ENCODE data around the gene CASTOR1.

DNA sequence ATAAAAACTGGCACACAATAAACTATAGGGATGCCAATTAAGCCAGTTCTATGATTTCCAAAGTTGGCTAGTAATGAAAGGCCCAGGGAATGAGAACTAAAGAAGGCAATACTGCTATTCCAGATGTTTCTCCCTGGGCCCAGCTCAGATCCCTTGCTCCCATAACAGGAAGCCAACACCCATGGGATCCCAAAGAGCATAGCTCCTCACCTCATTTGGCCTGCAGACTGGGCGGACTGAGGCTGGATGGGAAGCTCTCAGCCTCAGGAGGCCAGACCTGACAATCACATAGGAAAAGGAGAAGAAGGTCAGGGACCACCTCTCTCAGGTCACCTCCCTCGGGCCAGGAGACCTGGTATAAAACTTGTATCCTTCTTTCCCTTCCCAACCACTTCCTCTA, 32.2 kb upstream of the CASTOR1 start:
- TF ChIP-seq, protein P1, sequence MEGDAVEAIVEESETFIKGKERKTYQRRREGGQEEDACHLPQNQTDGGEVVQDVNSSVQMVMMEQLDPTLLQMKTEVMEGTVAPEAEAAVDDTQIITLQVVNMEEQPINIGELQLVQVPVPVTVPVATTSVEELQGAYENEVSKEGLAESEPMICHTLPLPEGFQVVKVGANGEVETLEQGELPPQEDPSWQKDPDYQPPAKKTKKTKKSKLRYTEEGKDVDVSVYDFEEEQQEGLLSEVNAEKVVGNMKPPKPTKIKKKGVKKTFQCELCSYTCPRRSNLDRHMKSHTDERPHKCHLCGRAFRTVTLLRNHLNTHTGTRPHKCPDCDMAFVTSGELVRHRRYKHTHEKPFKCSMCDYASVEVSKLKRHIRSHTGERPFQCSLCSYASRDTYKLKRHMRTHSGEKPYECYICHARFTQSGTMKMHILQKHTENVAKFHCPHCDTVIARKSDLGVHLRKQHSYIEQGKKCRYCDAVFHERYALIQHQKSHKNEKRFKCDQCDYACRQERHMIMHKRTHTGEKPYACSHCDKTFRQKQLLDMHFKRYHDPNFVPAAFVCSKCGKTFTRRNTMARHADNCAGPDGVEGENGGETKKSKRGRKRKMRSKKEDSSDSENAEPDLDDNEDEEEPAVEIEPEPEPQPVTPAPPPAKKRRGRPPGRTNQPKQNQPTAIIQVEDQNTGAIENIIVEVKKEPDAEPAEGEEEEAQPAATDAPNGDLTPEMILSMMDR (IDR thresholded peaks at IDR 0.05), result no peak
- TF ChIP-seq, protein P2, sequence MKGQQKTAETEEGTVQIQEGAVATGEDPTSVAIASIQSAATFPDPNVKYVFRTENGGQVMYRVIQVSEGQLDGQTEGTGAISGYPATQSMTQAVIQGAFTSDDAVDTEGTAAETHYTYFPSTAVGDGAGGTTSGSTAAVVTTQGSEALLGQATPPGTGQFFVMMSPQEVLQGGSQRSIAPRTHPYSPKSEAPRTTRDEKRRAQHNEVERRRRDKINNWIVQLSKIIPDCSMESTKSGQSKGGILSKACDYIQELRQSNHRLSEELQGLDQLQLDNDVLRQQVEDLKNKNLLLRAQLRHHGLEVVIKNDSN (IDR thresholded peaks at IDR 0.05; ENCODE audit: borderline replicate concordance, low read depth), result no peak
- TF ChIP-seq, protein P3, sequence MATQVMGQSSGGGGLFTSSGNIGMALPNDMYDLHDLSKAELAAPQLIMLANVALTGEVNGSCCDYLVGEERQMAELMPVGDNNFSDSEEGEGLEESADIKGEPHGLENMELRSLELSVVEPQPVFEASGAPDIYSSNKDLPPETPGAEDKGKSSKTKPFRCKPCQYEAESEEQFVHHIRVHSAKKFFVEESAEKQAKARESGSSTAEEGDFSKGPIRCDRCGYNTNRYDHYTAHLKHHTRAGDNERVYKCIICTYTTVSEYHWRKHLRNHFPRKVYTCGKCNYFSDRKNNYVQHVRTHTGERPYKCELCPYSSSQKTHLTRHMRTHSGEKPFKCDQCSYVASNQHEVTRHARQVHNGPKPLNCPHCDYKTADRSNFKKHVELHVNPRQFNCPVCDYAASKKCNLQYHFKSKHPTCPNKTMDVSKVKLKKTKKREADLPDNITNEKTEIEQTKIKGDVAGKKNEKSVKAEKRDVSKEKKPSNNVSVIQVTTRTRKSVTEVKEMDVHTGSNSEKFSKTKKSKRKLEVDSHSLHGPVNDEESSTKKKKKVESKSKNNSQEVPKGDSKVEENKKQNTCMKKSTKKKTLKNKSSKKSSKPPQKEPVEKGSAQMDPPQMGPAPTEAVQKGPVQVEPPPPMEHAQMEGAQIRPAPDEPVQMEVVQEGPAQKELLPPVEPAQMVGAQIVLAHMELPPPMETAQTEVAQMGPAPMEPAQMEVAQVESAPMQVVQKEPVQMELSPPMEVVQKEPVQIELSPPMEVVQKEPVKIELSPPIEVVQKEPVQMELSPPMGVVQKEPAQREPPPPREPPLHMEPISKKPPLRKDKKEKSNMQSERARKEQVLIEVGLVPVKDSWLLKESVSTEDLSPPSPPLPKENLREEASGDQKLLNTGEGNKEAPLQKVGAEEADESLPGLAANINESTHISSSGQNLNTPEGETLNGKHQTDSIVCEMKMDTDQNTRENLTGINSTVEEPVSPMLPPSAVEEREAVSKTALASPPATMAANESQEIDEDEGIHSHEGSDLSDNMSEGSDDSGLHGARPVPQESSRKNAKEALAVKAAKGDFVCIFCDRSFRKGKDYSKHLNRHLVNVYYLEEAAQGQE (IDR thresholded peaks at IDR 0.05; ENCODE audit: low read depth, low read length), result no peak
- TF ChIP-seq, protein P4, sequence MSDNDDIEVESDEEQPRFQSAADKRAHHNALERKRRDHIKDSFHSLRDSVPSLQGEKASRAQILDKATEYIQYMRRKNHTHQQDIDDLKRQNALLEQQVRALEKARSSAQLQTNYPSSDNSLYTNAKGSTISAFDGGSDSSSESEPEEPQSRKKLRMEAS (IDR thresholded peaks at IDR 0.05; ENCODE audit: low read depth), result no peak
- TF ChIP-seq NRF1 (IDR thresholded peaks at IDR 0.05; ENCODE audit: low read depth, low read length), result no peak
- no peak for TF ChIP-seq EZH2phosphoT487 (IDR thresholded peaks at IDR 0.05; ENCODE audit: borderline replicate concordance, low read depth)
- no peak for TF ChIP-seq RCOR1 (IDR thresholded peaks at IDR 0.05; ENCODE audit: low read length)
- TF ChIP-seq RAD21 (IDR thresholded peaks at IDR 0.05; ENCODE audit: low read length), result no peak
- no peak for TF ChIP-seq YY1 (IDR thresholded peaks at IDR 0.05; ENCODE audit: low read depth)

Data from SK-N-SH (cell line).